ENCODE results near the gene TSC22D1.

Gene TSC22D1

GRCh38 chr13:44449999-44450821 lies 125.9 kb downstream of the TSC22D1 start:
- no peak for DNase-seq

GRCh38 chr13:44448875-44449274 lies 127.3 kb downstream of the TSC22D1 start:
- DNase-seq, result no peak

GRCh38 chr13:44448373-44448772 lies 127.8 kb downstream of the TSC22D1 start:
- DNase-seq, result no peak

GRCh38 chr13:44447783-44448321 lies 128.3 kb downstream of the TSC22D1 start:
- no peak for DNase-seq

- DNase-seq, result no peak
Measured at GRCh38 chr13:44440046-44440608, 136.0 kb downstream of the TSC22D1 start.

GRCh38 chr13:44439452-44440024 lies 136.6 kb downstream of the TSC22D1 start:
- DNase-seq, result no peak

- DNase-seq, result no peak
Measured at GRCh38 chr13:44438234-44438579, 137.9 kb downstream of the TSC22D1 start.

- no peak for DNase-seq
Measured at GRCh38 chr13:44437356-44438233, 138.5 kb downstream of the TSC22D1 start.

- DNase-seq, result peak; percentile 61
Measured at GRCh38 chr13:44436589-44437337, 139.4 kb downstream of the TSC22D1 start.

- DNase-seq, result no peak
Measured at GRCh38 chr13:44435919-44436510, 140.1 kb downstream of the TSC22D1 start.

GRCh38 chr13:44435142-44435918 lies 140.8 kb downstream of the TSC22D1 start:
- peak; percentile 52 for DNase-seq

GRCh38 chr13:44434766-44435141 lies 141.4 kb downstream of the TSC22D1 start:
- DNase-seq, result no peak

GRCh38 chr13:44433863-44434765 lies 142.0 kb downstream of the TSC22D1 start:
- DNase-seq, result no peak

- no peak for DNase-seq
Measured at GRCh38 chr13:44432650-44433049, 143.5 kb downstream of the TSC22D1 start.

GRCh38 chr13:44431150-44431549 lies 145.0 kb downstream of the TSC22D1 start:
- DNase-seq, result no peak

GRCh38 chr13:44429311-44429710 lies 146.8 kb downstream of the TSC22D1 start:
- DNase-seq, result no peak

GRCh38 chr13:44426461-44426860 lies 149.7 kb downstream of the TSC22D1 start:
- DNase-seq, result no peak

GRCh38 chr13:44425815-44426078 lies 150.4 kb downstream of the TSC22D1 start:
- DNase-seq, result no peak

GRCh38 chr13:44425041-44425814 lies 150.9 kb downstream of the TSC22D1 start:
- DNase-seq, result no peak
